BE2C (cell line): ENCODE data around the gene GALNT1.

Experiments used
- DNase-seq: peaks from one replicate; pipeline ENCODE4 v3.0.0-alpha.2; 2020
- H3K27me3 ChIP-seq: fragments of 250-450 bp; sonication (Bioruptor Pico); 2 replicates; pipeline ENCODE4 v1.5.1; 2020; ENCODE audit warnings: mild to moderate bottlenecking
- H3K36me3 ChIP-seq: fragments of 250-450 bp; sonication (Bioruptor Pico); 2 replicates; pipeline ENCODE4 v1.5.1; 2020; ENCODE audit warnings: mild to moderate bottlenecking
- H3K4me1 ChIP-seq: fragments of 250-450 bp; sonication (Bioruptor Pico); 2 replicates; pipeline ENCODE4 v1.5.1; 2020
- H3K4me3 ChIP-seq: 2 replicates; pipeline ENCODE4 v1.5.1; 2011; ENCODE audit warnings: low read depth, low read length
- H3K9me3 ChIP-seq: fragments of 250-450 bp; sonication (Bioruptor Pico); 2 replicates; pipeline ENCODE4 v1.5.1; 2020
- CTCF ChIP-seq: IDR thresholded peaks from 2 replicates; pipeline ENCODE4 v1.5.1; 2012; ENCODE audit warnings: mild to moderate bottlenecking, low read depth, low read length

Gene GALNT1

GRCh38 chr18:35617865-35618264, 36.3 kb downstream of the GALNT1 start:
- Histone ChIP-seq H3K4me1 (no peaks in the 10 kb centered on the region), H3K36me3 (no peaks in the 10 kb centered on the region), H3K4me3 (no peak overlapping the region), H3K9me3 (no peaks in the 10 kb centered on the region), H3K27me3 (no peaks in the 10 kb centered on the region)
- TF ChIP-seq CTCF, result no peak
- DNase-seq, result no peak

GRCh38 chr18:35618289-35618688, 36.7 kb downstream of the GALNT1 start:
- Histone ChIP-seq H3K4me1 (no peaks in the 10 kb centered on the region), H3K36me3 (no peaks in the 10 kb centered on the region), H3K27me3 (no peaks in the 10 kb centered on the region), H3K4me3 (no peak overlapping the region), H3K9me3 (no peaks in the 10 kb centered on the region)
- DNase-seq, result no peak
- no peak for TF ChIP-seq CTCF

DNA sequence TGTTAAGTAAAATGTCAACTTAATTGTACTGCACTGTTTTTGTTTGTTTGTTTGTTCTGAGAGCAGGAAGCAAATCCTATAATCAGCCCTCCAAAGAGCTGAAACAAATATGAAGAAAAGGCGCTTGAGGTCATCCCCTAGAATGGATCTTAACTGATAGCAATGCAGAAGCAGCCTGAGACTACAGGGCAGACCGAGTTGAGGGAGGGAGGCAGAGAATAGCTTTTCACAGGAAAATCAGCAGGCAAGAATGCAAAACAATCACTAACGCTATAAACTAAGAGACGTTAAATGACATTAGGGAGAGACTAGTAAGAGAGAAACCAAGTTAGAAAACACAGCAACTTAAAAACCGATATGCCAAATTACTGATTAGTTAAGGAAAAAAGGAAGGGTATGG, 37.2 kb downstream of the GALNT1 start:
- no peak for DNase-seq
- Histone ChIP-seq H3K9me3 (no peaks in the 10 kb centered on the region), H3K4me1 (no peaks in the 10 kb centered on the region), H3K36me3 (no peaks in the 10 kb centered on the region), H3K27me3 (no peaks in the 10 kb centered on the region), H3K4me3 (no peak overlapping the region)
- no peak for TF ChIP-seq CTCF

DNA sequence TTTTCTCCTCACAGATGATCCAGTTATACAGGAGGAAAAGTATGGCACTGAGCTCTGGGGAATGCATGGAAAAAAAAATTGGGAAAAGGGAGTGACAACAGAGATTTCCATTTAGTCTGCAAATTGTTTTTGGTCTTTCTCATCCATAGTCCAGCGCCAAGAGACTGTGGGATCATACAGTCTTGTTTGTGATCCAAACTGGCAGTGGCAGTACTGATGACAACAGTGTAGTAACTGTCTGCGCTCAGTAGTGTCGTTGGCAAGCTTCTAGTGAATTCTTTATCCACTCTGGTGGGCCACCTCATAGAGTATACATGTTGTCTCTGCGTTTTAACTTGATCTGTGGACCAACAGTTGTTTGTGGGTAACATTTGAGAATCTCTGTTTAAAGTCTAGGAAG, 37.9 kb downstream of the GALNT1 start:
- Histone ChIP-seq H3K36me3 (no peaks in the 10 kb centered on the region), H3K9me3 (no peaks in the 10 kb centered on the region), H3K4me1 (no peaks in the 10 kb centered on the region), H3K27me3 (no peaks in the 10 kb centered on the region), H3K4me3 (no peak overlapping the region)
- TF ChIP-seq CTCF, result no peak
- DNase-seq, result no peak

DNA sequence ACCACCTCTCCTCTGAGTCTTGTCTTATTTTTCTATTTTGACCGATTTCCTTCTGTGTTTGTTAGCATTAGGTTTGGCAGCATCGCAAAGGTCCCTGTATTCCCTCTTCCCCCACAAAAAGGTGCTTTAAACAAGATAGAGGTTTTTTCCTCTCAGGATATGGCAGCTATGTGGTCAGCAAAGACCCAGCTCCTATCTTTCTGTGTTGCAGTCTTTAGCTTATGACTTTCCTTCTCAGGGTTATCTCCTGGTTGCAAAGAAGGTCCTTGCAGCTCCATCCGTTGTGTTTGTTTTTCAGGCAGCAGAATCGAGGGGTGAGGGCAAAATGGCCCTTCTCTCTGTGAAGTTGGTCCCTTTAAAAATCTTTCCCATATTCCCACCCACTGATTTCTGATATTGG, 38.4 kb downstream of the GALNT1 start:
- DNase-seq, result no peak
- H3K4me1 ChIP-seq, result no peaks in the 10 kb centered on the region
- no peak overlapping the region for H3K4me3 ChIP-seq
- no peak for TF ChIP-seq CTCF
- H3K36me3 ChIP-seq, result no peaks in the 10 kb centered on the region
- H3K9me3 ChIP-seq, result no peaks in the 10 kb centered on the region
- no peaks in the 10 kb centered on the region for H3K27me3 ChIP-seq

DNA sequence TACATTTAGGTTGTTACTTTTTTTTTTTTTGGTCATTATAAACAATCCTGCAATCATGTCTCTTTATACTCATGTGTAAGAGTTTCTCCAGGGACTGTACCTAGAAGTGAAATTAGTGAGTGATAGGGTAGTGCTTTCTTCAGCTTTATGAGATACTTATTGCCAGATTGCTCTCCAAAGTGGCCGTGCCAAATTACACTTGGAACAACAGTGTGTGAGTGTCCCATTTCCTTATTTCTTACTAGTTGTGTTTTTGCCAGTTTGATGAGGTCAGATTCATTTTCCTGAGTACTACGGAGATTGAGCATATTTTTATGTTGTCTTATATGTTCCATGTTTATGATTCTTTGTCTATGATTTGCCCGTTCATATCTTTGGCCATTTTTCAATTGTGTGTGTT, 39.2 kb downstream of the GALNT1 start:
- Histone ChIP-seq H3K9me3 (no peaks in the 10 kb centered on the region), H3K27me3 (no peaks in the 10 kb centered on the region), H3K4me1 (no peaks in the 10 kb centered on the region), H3K4me3 (no peak overlapping the region), H3K36me3 (no peaks in the 10 kb centered on the region)
- no peak for DNase-seq
- no peak for TF ChIP-seq CTCF
